ENCODE results near the gene ZNF524. TPM values are rescaled to one million over a fixed set of nuclear protein-coding genes. Genes with fewer than 3 reads are reported as not detected.
A peak's percentile ranks its signal among the peaks of the same experiment; 100 is the strongest.

Gene ZNF524
- polyA plus RNA-seq, 2 of the 4 experiments (the other 2 are of a cell fraction), result 6.4 to 9.7 TPM

- TF ChIP-seq PBX3 (IDR thresholded peaks at IDR 0.05) (peak; percentile 93), POLR2A (IDR thresholded peaks at IDR 0.05; ENCODE audit: low read length) (peak; percentile 45), MAZ (IDR thresholded peaks at IDR 0.05; ENCODE audit: borderline replicate concordance, low read depth, low read length) (peak; percentile 94), JUNB (IDR thresholded peaks at IDR 0.05) (no peak), FOSL2 (IDR thresholded peaks at IDR 0.05) (no peak), FOSL2 (CRISPR knock-in tag; IDR thresholded peaks at IDR 0.05) (peak; percentile 40; the same call in 1 of the 2 replicates), TFCP2L1 (CRISPR knock-in tag; IDR thresholded peaks at IDR 0.05) (no peak), CHD4 (IDR thresholded peaks at IDR 0.05; ENCODE audit: borderline replicate concordance) (no peak), ATOH8 (CRISPR knock-in tag; IDR thresholded peaks at IDR 0.05; ENCODE audit: low read depth) (no peak), BCL3 (IDR thresholded peaks at IDR 0.05) (peak; percentile 38; the same call in 1 of the 3 replicates), ZFP36 (IDR thresholded peaks at IDR 0.05; ENCODE audit: borderline replicate concordance, partially characterized antibody) (peak; percentile 50), CEBPB (IDR thresholded peaks at IDR 0.05) (no peak), PHF8 (IDR thresholded peaks at IDR 0.05; ENCODE audit: borderline replicate concordance, low read depth) (peak; percentile 25; the same call in 1 of the 2 replicates), HMGXB4 (CRISPR knock-in tag; IDR thresholded peaks at IDR 0.05; ENCODE audit: borderline replicate concordance) (peak; percentile 20; the same call in 1 of the 2 replicates), MAX (IDR thresholded peaks at IDR 0.05) (peak; percentile 93), HEYL (CRISPR knock-in tag; IDR thresholded peaks at IDR 0.05) (no peak), CBX2 (IDR thresholded peaks at IDR 0.05; ENCODE audit: borderline replicate concordance, low read depth) (no peak)
Observed at GRCh38 chr19:55643003-55643886, 43.2 kb downstream of the ZNF524 start, which contains the start of gene ZNF581 (continued).

GRCh38 chr19:55643887-55644176, 43.7 kb downstream of the ZNF524 start:
- under 1% methylated on average over 15 of the region's 15 CpGs for WGBS (ENCODE audit: missing lambda C conversion rate)
- TF ChIP-seq SREBF2 (IDR thresholded peaks at IDR 0.05) (no peak), KDM5A (IDR thresholded peaks at IDR 0.05) (0 out of 2 replicates have a peak, but pooled peaks have one; percentile 8), PHF8 (IDR thresholded peaks at IDR 0.05; ENCODE audit: borderline replicate concordance, low read depth) (0 out of 2 replicates have a peak, but pooled peaks have one; percentile 19)
- POLR2A ChIA-PET, result interaction anchor here (4.1 kb wide), 1 partner anchor 10 kb away, joined by 25 read pairs; the partner anchor contains the start of gene U2AF2
- CTCF ChIA-PET, result interaction anchor here (3.1 to 6.3 kb wide), 3 partner anchors 9 to 11 kb away, joined by 11 to 70 read pairs (median 21); no protein-coding TSS in a partner anchor
- H3K4me1 ChIP-seq, result peaks cover 41% of the 10 kb centered on the region
- peak overlapping the region; percentile 63 for H3K4me3 ChIP-seq
- ATAC-seq, result peak in 1 of 2 experiments; percentile 1; a peak in 3 of 6 replicates
- no peak for FAIRE-seq
- H3K4me2 ChIP-seq, result peak overlapping the region; percentile 100
- H3K9me3 ChIP-seq, result no peaks in the 10 kb centered on the region
- peak overlapping the region; percentile 92 to 97 for H3K27ac ChIP-seq
- no peak for DNase-seq (ENCODE audit: low read depth in 1 of 2, low spot score in 1 of 2)

Data from A549 (cell line).